ENCODE measurements around the gene C9orf40.
A peak's percentile ranks its signal among the peaks of the same experiment; 100 is the strongest.

The C9orf40 gene

DNA sequence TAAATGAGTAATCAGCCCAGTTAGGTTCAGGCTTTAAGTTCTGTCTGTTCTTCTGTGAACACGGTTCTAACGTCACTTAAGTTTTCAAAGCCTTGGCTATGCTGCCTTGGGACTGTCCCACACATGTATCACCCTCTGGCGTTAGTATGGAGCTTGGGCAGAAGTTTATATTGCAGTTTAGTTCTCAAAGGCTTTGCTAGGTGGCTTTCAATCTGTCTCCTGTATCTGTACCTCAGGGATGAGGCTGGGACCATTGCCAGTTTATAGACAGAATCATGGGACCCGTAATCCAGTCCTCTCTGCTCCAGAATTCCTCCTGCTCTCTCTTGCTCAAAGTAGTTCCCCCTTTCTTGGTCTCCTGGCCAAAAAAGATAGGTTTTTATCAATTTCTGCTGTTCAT, 12.1 kb downstream of the C9orf40 start:
- DNase-seq (ENCODE audit: low spot score): peak; percentile 9

DNA sequence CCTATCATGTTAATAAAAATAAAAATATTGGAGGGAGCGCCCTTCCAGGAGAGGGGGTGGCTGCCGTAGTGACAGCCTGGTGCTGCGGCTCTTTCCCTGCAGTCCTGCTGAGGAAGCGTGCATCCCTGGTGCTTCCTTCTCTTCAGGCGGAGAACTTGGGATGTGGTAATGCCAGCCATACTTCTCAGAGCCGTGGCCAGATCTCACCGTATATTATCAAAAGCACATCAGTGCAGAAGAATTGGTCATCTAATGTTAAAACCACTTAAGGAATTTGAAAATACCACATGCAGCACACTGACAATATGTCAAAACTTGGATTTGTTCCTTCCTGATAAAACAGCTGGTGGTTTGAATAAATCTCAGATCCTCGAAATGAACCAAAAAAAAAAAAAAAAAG, 17.7 kb downstream of the C9orf40 start:
- DNase-seq (ENCODE audit: low spot score): no peak

DNA sequence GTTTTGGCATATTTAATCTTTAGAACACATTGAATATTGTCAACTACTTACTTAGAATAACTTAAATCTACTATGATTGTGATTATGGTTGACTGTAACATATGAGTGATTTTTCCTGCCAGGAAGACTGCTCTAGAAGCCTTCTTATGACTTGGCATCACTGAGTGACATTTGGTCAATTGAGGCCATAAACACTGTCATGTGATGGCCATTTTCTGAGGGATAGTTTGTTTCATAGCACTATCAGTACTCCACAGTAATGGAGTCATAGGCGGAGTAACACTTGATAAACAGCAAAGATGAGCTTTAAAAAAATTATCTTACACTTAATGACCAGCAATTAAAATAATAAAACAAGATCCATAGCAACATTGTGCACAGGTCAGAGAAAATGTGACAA, 31.0 kb downstream of the C9orf40 start:
- DNase-seq (ENCODE audit: low spot score): no peak

DNA sequence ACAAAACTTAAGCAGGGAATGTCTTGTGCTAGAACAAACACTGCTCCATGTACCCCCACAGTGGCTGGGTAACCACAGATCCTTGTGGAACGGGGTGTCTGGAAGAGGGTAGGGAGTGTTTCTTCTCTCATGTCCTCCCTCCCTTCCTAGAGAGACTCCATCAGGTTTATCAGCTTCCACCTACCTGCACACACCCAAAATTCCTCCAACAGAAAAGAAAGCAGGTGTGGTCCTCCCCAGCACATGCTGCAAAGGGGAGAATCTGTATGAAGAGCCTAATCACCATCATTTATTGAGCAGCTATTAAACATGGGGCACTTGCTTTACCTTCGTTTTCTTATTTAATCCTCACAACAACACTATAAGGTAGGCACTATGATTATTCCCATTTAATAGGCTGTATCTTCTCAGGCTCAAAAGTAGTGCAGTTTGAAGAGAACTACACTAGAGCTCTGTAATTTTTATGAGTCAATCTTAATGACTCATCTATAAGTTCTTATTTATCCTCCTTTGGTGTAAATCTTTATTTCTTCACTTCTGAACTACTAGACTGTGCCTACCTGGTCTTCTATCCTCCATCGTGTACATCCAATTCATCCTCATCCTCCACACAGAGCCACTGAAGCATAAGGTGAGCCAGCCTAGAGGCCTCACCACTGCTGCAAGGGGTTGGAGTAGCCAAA, 31.6 kb downstream of the C9orf40 start:
- DNase-seq (ENCODE audit: low spot score): no peak

DNA sequence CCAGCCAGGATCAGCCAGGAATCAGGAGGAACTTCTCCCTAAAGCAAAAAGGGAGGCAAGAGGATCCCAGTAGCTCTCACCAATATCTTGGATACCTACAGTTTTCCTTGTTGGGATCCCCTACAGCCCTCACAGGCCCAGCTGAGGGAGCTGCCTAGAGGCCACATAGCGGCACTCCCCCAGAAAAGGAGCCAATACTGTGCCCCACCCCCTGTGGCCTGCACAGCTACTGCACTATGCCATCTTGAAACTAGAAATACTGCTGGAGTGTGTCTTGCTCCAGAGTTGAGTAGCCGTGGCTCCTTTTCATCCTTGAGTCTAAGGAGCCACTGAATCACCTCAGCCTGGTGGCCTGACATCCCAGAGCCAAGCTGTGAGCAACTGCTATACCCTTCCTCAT, 42.7 kb downstream of the C9orf40 start:
- no peak for DNase-seq (ENCODE audit: low spot score)

DNA sequence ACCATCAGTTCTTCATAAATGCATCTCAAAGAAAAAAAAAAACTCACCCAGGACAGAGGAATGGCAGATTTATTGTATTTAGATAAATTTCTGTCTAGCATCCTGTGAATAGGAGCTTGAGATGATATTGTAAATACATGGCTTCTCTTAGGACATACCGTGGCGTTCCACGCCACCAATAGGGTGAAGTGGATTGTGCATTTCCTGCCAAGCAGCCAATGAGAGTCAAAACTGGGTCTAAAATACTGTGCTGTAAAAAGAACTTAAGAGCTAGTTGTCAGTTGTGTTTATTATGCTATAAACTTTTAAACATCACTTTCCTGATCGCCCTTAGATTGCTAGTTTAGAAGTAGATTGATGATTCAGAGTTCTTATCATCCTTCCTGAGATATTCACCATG, 44.0 kb downstream of the C9orf40 start:
- DNase-seq (ENCODE audit: low spot score): no peak

DNA sequence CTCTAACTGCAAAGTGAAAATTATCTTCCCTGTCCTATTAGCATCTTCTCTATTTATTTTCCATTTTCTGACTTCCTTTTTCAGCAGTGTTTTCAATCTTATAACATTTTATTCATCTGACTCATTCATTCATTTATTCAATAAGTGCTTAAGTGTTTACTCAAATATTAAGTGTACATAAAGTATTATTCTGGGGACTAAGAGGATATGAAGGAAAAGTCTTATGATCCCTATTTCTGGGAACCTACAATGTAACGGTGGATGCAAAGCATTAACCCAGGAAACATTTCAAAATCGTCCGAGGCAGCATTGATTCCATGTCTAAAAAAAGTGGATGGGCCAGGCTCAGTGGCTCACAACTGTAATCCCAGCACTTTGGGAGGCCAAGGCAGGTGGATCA, 45.6 kb downstream of the C9orf40 start:
- DNase-seq (ENCODE audit: low spot score): no peak

DNA sequence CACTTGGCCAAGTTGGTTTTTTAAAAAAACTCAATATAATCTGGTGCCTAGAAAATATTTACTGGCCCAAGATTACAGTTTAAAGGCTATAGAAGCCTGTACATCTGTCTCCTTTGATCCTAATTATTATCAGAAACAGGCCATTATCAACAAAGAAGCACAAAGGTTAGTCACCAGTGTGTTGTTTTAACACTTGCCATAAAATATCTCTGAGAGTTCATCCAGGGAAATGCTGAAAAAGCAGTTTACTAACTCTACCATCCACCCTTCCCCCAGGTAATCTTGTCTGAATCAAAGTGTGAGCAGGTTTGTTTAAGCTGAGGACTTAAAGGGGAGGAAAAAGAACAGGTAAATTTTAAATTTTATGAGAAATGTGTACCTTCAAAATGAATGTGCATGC, 51.7 kb downstream of the C9orf40 start:
- no peak for DNase-seq (ENCODE audit: low spot score)
